Lower leg skin (tissue), 4 donors: Measurements from ENCODE around the gene PMM2. TPM values are rescaled to one million over a fixed set of nuclear protein-coding genes. Genes with fewer than 3 reads are reported as not detected.

ENCODE experiments used
- DNase-seq, 2 donors: peaks; one replicate each; pipeline ENCODE4 v3.0.0-alpha.2; 2019; ENCODE audit warnings: low spot score in 2 of 2
- H3K4me3 ChIP-seq: fragments of 200-600 bp; sonication (generic); 2 replicates; pipeline ENCODE4 v1.5.1; 2017; ENCODE audit warnings: mild to moderate bottlenecking, low read depth; ENCODE audit not compliant: poor library complexity, severe bottlenecking
- POLR2A ChIP-seq, 2 donors: fragments of 450-650 bp; IDR thresholded peaks; one replicate each; pipeline ENCODE4 v1.6.1; 2016 to 2017; ENCODE audit warnings: antibody characterized with exemption in 2 of 2, mild to moderate bottlenecking in 1 of 2, moderate library complexity in 1 of 2
- WGBS, 2 donors: methylation state at CpG; one replicate each; pipeline ENCODE4 v1.1.5; 2018; 5-methylcytosine and 5-hydroxymethylcytosine counted together
- intact Hi-C: fragments of 100-400 bp; cut with DNase I; formaldehyde crosslinking; loops from one replicate; pipeline ENCODE4 v1.15.0; 2023; ENCODE audit warnings: low total_unique reads
- total RNA-seq, 4 donors: library from RNA; depleted of rRNA; stranded (reverse); fragments of >200 nt; gene quantifications; one replicate each; pipeline ENCODE4 v1.1.0, GENCODE V29; 2016
- TF ChIP-seq, protein P1 (sequence below), 3 donors: fragments of 450-650 bp; IDR thresholded peaks; one replicate each; pipeline ENCODE4 v1.5.1; 2016; ENCODE audit warnings: antibody characterized with exemption in 3 of 3, mild to moderate bottlenecking in 3 of 3, moderate library complexity in 2 of 3

Gene PMM2
- total RNA-seq, 4 donors from 2014 or later = 20.5 to 41.8 (median 26.8) TPM

DNA sequence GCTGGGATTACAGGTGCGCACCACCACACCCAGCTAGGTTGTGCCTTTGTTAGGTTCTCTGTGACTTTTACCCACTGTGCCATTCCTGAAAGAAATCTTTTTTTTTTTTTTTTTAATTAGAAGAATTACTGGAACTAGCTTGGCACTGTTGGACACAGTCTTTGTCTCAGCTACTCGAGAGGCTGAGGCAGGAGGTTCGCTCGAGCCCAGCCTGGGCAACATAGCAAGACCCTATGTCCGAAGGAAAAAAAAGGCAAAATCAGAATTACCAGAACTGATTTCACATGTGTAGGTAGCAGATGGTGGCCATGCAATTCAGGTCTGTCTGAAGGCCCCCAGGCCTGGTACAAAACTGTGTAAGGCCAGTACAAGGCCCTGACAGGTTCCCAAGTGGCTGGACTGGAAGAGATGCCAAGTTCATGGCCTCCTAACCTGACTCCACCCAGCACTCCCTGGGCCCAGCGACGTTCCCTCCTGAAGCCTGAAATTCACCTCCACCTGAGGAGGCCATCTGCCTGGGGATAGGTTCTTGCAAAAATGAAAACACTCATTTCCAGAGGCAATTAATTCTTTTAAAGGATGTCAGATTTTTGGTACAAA is 48.2 kb downstream of the PMM2 start:
- TF ChIP-seq, protein P1, sequence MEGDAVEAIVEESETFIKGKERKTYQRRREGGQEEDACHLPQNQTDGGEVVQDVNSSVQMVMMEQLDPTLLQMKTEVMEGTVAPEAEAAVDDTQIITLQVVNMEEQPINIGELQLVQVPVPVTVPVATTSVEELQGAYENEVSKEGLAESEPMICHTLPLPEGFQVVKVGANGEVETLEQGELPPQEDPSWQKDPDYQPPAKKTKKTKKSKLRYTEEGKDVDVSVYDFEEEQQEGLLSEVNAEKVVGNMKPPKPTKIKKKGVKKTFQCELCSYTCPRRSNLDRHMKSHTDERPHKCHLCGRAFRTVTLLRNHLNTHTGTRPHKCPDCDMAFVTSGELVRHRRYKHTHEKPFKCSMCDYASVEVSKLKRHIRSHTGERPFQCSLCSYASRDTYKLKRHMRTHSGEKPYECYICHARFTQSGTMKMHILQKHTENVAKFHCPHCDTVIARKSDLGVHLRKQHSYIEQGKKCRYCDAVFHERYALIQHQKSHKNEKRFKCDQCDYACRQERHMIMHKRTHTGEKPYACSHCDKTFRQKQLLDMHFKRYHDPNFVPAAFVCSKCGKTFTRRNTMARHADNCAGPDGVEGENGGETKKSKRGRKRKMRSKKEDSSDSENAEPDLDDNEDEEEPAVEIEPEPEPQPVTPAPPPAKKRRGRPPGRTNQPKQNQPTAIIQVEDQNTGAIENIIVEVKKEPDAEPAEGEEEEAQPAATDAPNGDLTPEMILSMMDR (IDR thresholded peaks at IDR 0.05) = no peak
- TF ChIP-seq POLR2A (IDR thresholded peaks at IDR 0.05) = no peak
- peak in 1 of 2 donors; percentile 31 for DNase-seq
- intact Hi-C loops = no loop called here
- H3K4me3 ChIP-seq = no peak overlapping the region
- WGBS, 2 donors = 80 to 88% methylated on average over 7 of the region's 7 CpGs

- intact Hi-C loops = no loop called here
- WGBS, 2 donors = 90 to 92% methylated on average over 10 of the region's 10 CpGs
These were observed 48.8 kb downstream of the PMM2 start for GRCh38 chr16:8846401-8846932.

GRCh38 chr16:8847145-8847544 is 49.5 kb downstream of the PMM2 start:
- no peak overlapping the region for H3K4me3 ChIP-seq
- TF ChIP-seq POLR2A (IDR thresholded peaks at IDR 0.05) = no peak
- TF ChIP-seq, protein P1 (IDR thresholded peaks at IDR 0.05) = no peak
- intact Hi-C loops = no loop called here
- DNase-seq = peak in 1 of 2 donors; percentile 67
- WGBS, 2 donors = 81 to 84% methylated on average over 13 of the region's 13 CpGs

More at GRCh38 chr16:8846401-8846932, 48.8 kb downstream of the PMM2 start:
- no peak overlapping the region for H3K4me3 ChIP-seq
- peak in 1 of 2 donors; percentile 75 for DNase-seq
- TF ChIP-seq POLR2A (IDR thresholded peaks at IDR 0.05) = no peak
- TF ChIP-seq, protein P1 (IDR thresholded peaks at IDR 0.05) = no peak

GRCh38 chr16:8847623-8848022 is 50.0 kb downstream of the PMM2 start:
- TF ChIP-seq POLR2A (IDR thresholded peaks at IDR 0.05) = no peak
- TF ChIP-seq, protein P1 (IDR thresholded peaks at IDR 0.05) = no peak
- intact Hi-C loops = no loop called here
- DNase-seq = no peak
- 86 to 97% methylated on average over 14 to 15 of the region's 15 CpGs for WGBS, 2 donors
- no peak overlapping the region for H3K4me3 ChIP-seq

DNA sequence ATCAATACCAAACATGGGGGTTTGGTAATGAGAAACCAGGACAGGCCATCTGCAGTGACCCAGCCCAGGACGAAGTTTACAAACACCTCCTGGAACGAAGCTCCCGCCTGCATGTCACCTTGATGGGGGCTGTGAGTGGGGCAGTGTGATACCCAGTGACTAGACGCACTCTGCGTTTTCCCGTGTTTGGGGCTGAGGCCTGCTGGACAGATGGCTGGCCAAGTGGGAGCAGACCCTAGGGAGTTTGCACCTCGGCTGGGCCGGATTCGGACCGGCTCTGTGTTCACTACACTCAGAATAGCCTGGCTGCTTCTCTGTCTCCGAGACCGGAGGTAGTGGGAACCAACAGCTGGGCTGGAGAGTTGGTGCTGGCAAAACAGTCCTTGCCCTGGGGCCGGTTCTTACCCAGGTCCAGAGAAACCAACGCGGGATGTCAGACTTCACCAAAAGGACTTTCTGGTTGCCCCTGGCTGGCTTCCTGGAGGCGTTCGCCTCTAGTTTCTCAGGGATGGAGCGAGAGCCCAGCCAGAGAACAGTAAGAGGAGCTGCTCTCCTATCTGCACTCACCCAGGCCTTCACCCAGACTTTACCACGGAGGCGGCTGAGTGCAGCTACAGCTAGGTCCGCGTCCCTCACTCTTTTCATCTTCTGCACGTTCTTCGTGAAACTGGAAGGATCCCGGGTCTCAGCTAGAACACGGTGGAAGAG is 50.7 kb downstream of the PMM2 start:
- 87 to 90% methylated on average over 25 to 26 of the region's 26 CpGs for WGBS, 2 donors
- TF ChIP-seq, protein P1 (IDR thresholded peaks at IDR 0.05) = no peak
- no peak for TF ChIP-seq POLR2A (IDR thresholded peaks at IDR 0.05)
- intact Hi-C loops = no loop called here
- H3K4me3 ChIP-seq = no peak overlapping the region
- DNase-seq = peak in 1 of 2 donors; percentile 81
